Vagina (tissue), 2 donors: ENCODE data around the gene FLT1.

ENCODE experiments used
- CTCF ChIP-seq, 3 experiments: fragments of 450-650 bp in 2 of 3; fragments of 200-600 bp in 1 of 3; sonication (generic) in 1 of 3; IDR thresholded peaks; one replicate each; pipeline ENCODE4 v1.5.1; 2017 to 2019; ENCODE audit warnings: antibody characterized with exemption in 3 of 3, mild to moderate bottlenecking in 2 of 3, moderate library complexity in 2 of 3
- POLR2A ChIP-seq, 2 donors: fragments of 450-650 bp; IDR thresholded peaks; one replicate each; pipeline ENCODE4 v1.6.1; 2017; ENCODE audit warnings: antibody characterized with exemption in 2 of 2, mild to moderate bottlenecking in 2 of 2, moderate library complexity in 2 of 2
- POLR2AphosphoS5 ChIP-seq, 2 donors: sonication (generic); formaldehyde crosslinking; IDR thresholded peaks; one replicate each; pipeline ENCODE4 v1.9.0; 2017; ENCODE audit warnings: antibody characterized with exemption in 2 of 2, mild to moderate bottlenecking in 2 of 2, low read depth in 1 of 2; ENCODE audit not compliant: insufficient read depth in 1 of 2

DNA sequence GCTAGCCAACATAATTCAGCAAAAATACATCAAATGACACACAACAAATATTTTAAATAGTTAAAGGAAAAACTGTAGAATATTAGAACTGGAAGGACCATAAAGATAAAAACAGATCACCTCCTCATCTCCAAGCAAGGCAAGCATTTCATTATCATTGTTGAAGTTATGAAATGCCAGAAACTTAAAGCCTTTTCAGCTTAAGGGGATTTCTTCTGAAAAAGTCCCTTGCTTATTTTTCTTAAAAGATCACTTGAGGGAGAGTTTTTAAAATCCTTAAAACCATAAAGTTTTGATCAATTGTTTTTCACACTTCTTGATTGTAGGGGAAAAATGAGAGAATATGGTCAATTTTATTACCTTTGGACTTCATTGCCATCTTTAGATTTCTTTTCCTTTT is 37.4 kb downstream of the FLT1 start:
- TF ChIP-seq CTCF (IDR thresholded peaks at IDR 0.05) = no peak
- TF ChIP-seq POLR2AphosphoS5 (IDR thresholded peaks at IDR 0.05; ENCODE audit: insufficient read depth in 1 of 2, low read depth in 1 of 2) = no peak
- TF ChIP-seq POLR2A (IDR thresholded peaks at IDR 0.05) = no peak
